ENCODE measurements around the gene DDX11. TPM values are rescaled to one million over a fixed set of nuclear protein-coding genes. Genes with fewer than 3 reads are reported as not detected.

DDX11 gene
- total and polyA plus RNA-seq, 2 of the 4 experiments (the other 2 are of a cell fraction): 10.8 to 17.6 TPM

DNA sequence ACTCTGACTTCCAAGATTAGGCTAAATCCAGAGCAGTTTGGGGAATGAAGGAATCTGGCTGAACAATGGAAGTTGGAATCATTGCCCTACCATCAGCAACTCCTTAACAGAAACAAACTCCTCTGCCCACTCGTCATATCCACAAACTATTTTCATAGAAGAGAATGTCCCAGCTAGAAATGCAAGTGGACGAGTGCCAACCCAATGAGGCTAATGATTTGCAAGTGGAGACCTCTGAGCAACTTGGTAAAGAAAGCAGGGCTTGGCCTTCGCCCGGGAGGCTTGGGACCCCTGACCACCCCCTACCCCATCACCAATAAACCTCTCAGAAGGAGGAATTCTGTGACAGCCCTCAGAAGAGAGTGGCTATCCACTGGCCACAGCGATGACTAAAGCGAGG, 40.0 kb upstream of the DDX11 start:
- H3K9me3 ChIP-seq (ENCODE audit: control insufficient read depth, insufficient read depth, low read length): no peaks in the 10 kb centered on the region
- no peak overlapping the region for H3K18ac ChIP-seq (ENCODE audit: low read depth, low read length)
- H2BK20ac ChIP-seq (ENCODE audit: low read depth, low read length): no peak overlapping the region
- no peak overlapping the region for H3K14ac ChIP-seq (replicated peaks; ENCODE audit: low read depth, low read length)
- no peak overlapping the region for H4K91ac ChIP-seq (ENCODE audit: insufficient read depth, low read depth, low read length)
- no peak overlapping the region for H2AK5ac ChIP-seq (ENCODE audit: low read depth, low read length)
- H3K79me1 ChIP-seq (ENCODE audit: low read depth in 1 of 2, low read length in 2 of 2): no peaks in the 10 kb centered on the region
- CTCF ChIA-PET: no interaction called here
- no peak overlapping the region for H4K8ac ChIP-seq (ENCODE audit: low read depth in 2 of 2, low read length in 2 of 2)
- H3K4me2 ChIP-seq (ENCODE audit: low read depth, low read length): no peak overlapping the region
- no peak overlapping the region for H3K4me3 ChIP-seq (ENCODE audit: insufficient read depth, low read depth, low read length)
- no peak overlapping the region for H2BK15ac ChIP-seq (ENCODE audit: low read depth, low read length)
- H2BK5ac ChIP-seq (ENCODE audit: low read depth, low read length, poor library complexity, severe bottlenecking): no peak overlapping the region
- dilution Hi-C loops (cut with HindIII; ENCODE audit: low sequenced_read_pairs, unreplicated experiment) (no loop called here), intact Hi-C loops (cut with micrococcal nuclease) (no loop called here), in situ Hi-C loops (cut with MboI; ENCODE audit: low sequenced_read_pairs) (no loop called here)
- POLR2A ChIA-PET (ENCODE audit: unreplicated experiment): no interaction called here
- H4K20me1 ChIP-seq (ENCODE audit: insufficient read depth, low read length): no peaks in the 10 kb centered on the region
- no peak for DNase-seq
- H4K5ac ChIP-seq (ENCODE audit: low read depth, low read length): no peak overlapping the region
- ATAC-seq (ENCODE audit: low read depth): no peak
- H2BK120ac ChIP-seq (ENCODE audit: low read depth, low read length): no peak overlapping the region
- no peaks in the 10 kb centered on the region for H3K36me3 ChIP-seq (ENCODE audit: control insufficient read depth, insufficient read depth, low read length)
- H3K9ac ChIP-seq (ENCODE audit: low read depth, low read length): no peak overlapping the region
- TF ChIP-seq NFE2L2 (IDR thresholded peaks at IDR 0.05; ENCODE audit: low read depth, low read length): no peak
- TF ChIP-seq, protein P1, sequence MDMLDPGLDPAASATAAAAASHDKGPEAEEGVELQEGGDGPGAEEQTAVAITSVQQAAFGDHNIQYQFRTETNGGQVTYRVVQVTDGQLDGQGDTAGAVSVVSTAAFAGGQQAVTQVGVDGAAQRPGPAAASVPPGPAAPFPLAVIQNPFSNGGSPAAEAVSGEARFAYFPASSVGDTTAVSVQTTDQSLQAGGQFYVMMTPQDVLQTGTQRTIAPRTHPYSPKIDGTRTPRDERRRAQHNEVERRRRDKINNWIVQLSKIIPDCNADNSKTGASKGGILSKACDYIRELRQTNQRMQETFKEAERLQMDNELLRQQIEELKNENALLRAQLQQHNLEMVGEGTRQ (IDR thresholded peaks at IDR 0.05; ENCODE audit: low read depth, low read length): no peak
- no peak for TF ChIP-seq CEBPB (IDR thresholded peaks at IDR 0.05; ENCODE audit: low read depth, low read length)
- TF ChIP-seq RFX5 (IDR thresholded peaks at IDR 0.05; ENCODE audit: low read depth, low read length): no peak
- TF ChIP-seq MAFK (IDR thresholded peaks at IDR 0.05; ENCODE audit: low read depth, low read length): no peak
- no peak for TF ChIP-seq RAD21 (IDR thresholded peaks at IDR 0.05; ENCODE audit: low read length)
- TF ChIP-seq MAZ (IDR thresholded peaks at IDR 0.05; ENCODE audit: borderline replicate concordance, low read depth, low read length): no peak
- TF ChIP-seq, protein P2, sequence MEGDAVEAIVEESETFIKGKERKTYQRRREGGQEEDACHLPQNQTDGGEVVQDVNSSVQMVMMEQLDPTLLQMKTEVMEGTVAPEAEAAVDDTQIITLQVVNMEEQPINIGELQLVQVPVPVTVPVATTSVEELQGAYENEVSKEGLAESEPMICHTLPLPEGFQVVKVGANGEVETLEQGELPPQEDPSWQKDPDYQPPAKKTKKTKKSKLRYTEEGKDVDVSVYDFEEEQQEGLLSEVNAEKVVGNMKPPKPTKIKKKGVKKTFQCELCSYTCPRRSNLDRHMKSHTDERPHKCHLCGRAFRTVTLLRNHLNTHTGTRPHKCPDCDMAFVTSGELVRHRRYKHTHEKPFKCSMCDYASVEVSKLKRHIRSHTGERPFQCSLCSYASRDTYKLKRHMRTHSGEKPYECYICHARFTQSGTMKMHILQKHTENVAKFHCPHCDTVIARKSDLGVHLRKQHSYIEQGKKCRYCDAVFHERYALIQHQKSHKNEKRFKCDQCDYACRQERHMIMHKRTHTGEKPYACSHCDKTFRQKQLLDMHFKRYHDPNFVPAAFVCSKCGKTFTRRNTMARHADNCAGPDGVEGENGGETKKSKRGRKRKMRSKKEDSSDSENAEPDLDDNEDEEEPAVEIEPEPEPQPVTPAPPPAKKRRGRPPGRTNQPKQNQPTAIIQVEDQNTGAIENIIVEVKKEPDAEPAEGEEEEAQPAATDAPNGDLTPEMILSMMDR (conservative IDR thresholded peaks at IDR 0.05; ENCODE audit: low read depth, low read length): no peak
- TF ChIP-seq CHD1 (IDR thresholded peaks at IDR 0.05; ENCODE audit: low read depth, low read length): no peak
- no peak for TF ChIP-seq FOS (IDR thresholded peaks at IDR 0.05; ENCODE audit: low read depth, low read length)
- TF ChIP-seq MXI1 (IDR thresholded peaks at IDR 0.05; ENCODE audit: borderline replicate concordance, low read depth, low read length): no peak
- no peak overlapping the region for H2AFZ ChIP-seq (replicated peaks; ENCODE audit: low read length, poor library complexity)
- no CpG with 5 or more reads among the region's 6 CpGs for WGBS, 2 experiments (ENCODE audit: extremely low coverage in 2 of 2, insufficient read length in 1 of 2)
- no peak overlapping the region for H2AK9ac ChIP-seq (replicated peaks; ENCODE audit: low read depth, low read length, poor library complexity)
- BruUV-seq (replicated peaks): no TSS peak
- peaks cover 3% of the 10 kb centered on the region; the same call in 1 of the 2 replicates for H3K4me1 ChIP-seq (ENCODE audit: control insufficient read depth, insufficient read depth, low read length)
- no peak overlapping the region for H3K4ac ChIP-seq (ENCODE audit: low read depth, low read length)
- H3K9me1 ChIP-seq (ENCODE audit: insufficient read depth, low read length): no peaks in the 10 kb centered on the region
- peaks cover 10% of the 10 kb centered on the region for H3K27me3 ChIP-seq (ENCODE audit: control insufficient read depth, insufficient read depth, low read length)
- no peak overlapping the region for H3K56ac ChIP-seq (ENCODE audit: extremely low read depth, insufficient read depth, low read length)
- H3K27ac ChIP-seq (ENCODE audit: insufficient read depth, low read length): no peak overlapping the region
- H3K23ac ChIP-seq (ENCODE audit: low read depth, low read length): no peak overlapping the region

Measured in IMR-90 (cell line).